ENCODE data around the gene LETM1. TPM values are rescaled to one million over a fixed set of nuclear protein-coding genes. Genes with fewer than 3 reads are reported as not detected.

The LETM1 gene
- total RNA-seq, 1 experiment from 2014 or later: 67.3 TPM

DNA sequence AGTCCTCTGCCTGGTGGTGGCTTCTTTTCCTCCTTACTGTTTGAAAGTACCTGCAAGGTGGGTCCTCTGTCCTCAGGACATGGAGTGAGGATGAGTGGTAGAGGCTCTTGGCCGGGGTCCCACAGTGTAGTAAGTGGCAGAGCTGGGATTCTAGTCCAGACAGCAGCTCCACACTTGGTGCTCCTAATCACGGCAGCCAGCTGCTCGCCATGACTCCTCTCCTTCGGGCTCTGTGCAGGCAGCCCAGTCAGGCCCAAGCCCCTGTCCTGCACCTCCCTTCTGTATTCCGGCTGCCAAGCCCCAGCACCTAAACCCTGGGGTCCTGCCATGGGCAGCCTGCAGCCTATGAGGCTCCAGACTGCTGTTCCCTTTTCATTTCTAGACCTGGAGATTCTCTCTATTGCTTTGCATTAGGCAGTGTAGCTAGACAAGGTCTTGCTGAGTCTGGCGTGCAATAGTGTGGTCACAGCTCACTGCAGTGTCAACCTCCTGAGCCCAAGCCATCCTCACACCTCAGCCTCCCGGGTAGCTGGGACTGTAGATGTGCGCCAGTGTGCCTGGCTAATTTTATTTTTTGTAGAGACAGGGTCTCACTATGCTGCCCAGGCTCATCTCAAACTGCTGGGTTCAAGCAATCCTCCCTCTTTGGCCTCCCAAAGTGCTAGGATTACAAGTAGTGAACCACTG, 40.2 kb upstream of the LETM1 start:
- no peak overlapping the region for H2AFZ ChIP-seq (ENCODE audit: low read depth, low read length, poor library complexity, severe bottlenecking)
- H3K27ac ChIP-seq (ENCODE audit: low read depth, low read length): no peak overlapping the region
- H3K9ac ChIP-seq (ENCODE audit: low read length): no peak overlapping the region
- no peaks in the 10 kb centered on the region for H3K27me3 ChIP-seq (ENCODE audit: insufficient read depth, low read length)
- ATAC-seq: no peak
- H3K36me3 ChIP-seq (ENCODE audit: control insufficient read depth in 1 of 2, insufficient read depth in 2 of 2, low read length in 2 of 2): peaks cover 0 to 22% of the 10 kb centered on the region in 2 experiments; a peak in 2 of 4 replicates
- H3K4me3 ChIP-seq (replicated peaks in 1 of 2; ENCODE audit: low read depth in 1 of 2, low read length in 2 of 2): no peak overlapping the region
- no peaks in the 10 kb centered on the region for H3K9me3 ChIP-seq (ENCODE audit: control insufficient read depth in 1 of 2, insufficient read depth in 1 of 2, low read depth in 1 of 2, low read length in 2 of 2)
- ChIA-PET CTCF (no interaction called here), POLR2A (no interaction called here), RAD21 (ENCODE audit: low non-redundant PET in 1 of 2, low total read pairs in 2 of 2, uncharacterized antibody in 2 of 2, unreplicated experiment in 2 of 2) (no interaction called here)
- DNase-seq (ENCODE audit: low read depth, low spot score): no peak
- H3K9me2 ChIP-seq (ENCODE audit: insufficient read depth): no peaks in the 10 kb centered on the region
- peaks cover 0 to 6% of the 10 kb centered on the region in 2 experiments; a peak in 2 of 4 replicates for H3K4me1 ChIP-seq (ENCODE audit: control insufficient read depth in 1 of 2, insufficient read depth in 2 of 2, low read length in 2 of 2)
- BruUV-seq (replicated peaks): no TSS peak
- TF ChIP-seq, protein P1, sequence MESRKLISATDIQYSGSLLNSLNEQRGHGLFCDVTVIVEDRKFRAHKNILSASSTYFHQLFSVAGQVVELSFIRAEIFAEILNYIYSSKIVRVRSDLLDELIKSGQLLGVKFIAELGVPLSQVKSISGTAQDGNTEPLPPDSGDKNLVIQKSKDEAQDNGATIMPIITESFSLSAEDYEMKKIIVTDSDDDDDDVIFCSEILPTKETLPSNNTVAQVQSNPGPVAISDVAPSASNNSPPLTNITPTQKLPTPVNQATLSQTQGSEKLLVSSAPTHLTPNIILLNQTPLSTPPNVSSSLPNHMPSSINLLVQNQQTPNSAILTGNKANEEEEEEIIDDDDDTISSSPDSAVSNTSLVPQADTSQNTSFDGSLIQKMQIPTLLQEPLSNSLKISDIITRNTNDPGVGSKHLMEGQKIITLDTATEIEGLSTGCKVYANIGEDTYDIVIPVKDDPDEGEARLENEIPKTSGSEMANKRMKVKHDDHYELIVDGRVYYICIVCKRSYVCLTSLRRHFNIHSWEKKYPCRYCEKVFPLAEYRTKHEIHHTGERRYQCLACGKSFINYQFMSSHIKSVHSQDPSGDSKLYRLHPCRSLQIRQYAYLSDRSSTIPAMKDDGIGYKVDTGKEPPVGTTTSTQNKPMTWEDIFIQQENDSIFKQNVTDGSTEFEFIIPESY (IDR thresholded peaks at IDR 0.05; ENCODE audit: extremely low read depth, insufficient replicate concordance, low read length): no peak
- no peak for TF ChIP-seq CBX3 (IDR thresholded peaks at IDR 0.05; ENCODE audit: low read depth)
- no peak for TF ChIP-seq SRF (IDR thresholded peaks at IDR 0.05; ENCODE audit: low read depth)
- TF ChIP-seq, protein P2, sequence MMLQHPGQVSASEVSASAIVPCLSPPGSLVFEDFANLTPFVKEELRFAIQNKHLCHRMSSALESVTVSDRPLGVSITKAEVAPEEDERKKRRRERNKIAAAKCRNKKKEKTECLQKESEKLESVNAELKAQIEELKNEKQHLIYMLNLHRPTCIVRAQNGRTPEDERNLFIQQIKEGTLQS (IDR thresholded peaks at IDR 0.05): no peak
- no peak for TF ChIP-seq RAD21 (IDR thresholded peaks at IDR 0.05; ENCODE audit: low read depth)
- TF ChIP-seq EZH2 (IDR thresholded peaks at IDR 0.05): no peak
- no peak for TF ChIP-seq ELF1 (IDR thresholded peaks at IDR 0.05; ENCODE audit: borderline replicate concordance, low read depth)
- no peak for TF ChIP-seq CEBPB (IDR thresholded peaks at IDR 0.05; ENCODE audit: low read depth)
- TF ChIP-seq, protein P3, sequence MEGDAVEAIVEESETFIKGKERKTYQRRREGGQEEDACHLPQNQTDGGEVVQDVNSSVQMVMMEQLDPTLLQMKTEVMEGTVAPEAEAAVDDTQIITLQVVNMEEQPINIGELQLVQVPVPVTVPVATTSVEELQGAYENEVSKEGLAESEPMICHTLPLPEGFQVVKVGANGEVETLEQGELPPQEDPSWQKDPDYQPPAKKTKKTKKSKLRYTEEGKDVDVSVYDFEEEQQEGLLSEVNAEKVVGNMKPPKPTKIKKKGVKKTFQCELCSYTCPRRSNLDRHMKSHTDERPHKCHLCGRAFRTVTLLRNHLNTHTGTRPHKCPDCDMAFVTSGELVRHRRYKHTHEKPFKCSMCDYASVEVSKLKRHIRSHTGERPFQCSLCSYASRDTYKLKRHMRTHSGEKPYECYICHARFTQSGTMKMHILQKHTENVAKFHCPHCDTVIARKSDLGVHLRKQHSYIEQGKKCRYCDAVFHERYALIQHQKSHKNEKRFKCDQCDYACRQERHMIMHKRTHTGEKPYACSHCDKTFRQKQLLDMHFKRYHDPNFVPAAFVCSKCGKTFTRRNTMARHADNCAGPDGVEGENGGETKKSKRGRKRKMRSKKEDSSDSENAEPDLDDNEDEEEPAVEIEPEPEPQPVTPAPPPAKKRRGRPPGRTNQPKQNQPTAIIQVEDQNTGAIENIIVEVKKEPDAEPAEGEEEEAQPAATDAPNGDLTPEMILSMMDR (IDR thresholded peaks at IDR 0.05 in 2 of 3, conservative IDR thresholded peaks at IDR 0.05 in 1 of 3; ENCODE audit: borderline replicate concordance in 1 of 3, insufficient read depth in 1 of 3, low read depth in 2 of 3, low read length in 2 of 3): no peak
- TF ChIP-seq ZNF274 (IDR thresholded peaks at IDR 0.05; ENCODE audit: low read depth, low read length): no peak
- no peak for TF ChIP-seq POLR2A (IDR thresholded peaks at IDR 0.05; ENCODE audit: borderline replicate concordance, extremely low read depth, insufficient read depth, insufficient read length)
- TF ChIP-seq SIN3A (IDR thresholded peaks at IDR 0.05; ENCODE audit: low read depth): no peak
- TF ChIP-seq, protein P4, sequence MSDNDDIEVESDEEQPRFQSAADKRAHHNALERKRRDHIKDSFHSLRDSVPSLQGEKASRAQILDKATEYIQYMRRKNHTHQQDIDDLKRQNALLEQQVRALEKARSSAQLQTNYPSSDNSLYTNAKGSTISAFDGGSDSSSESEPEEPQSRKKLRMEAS (IDR thresholded peaks at IDR 0.05): no peak
- no peak for TF ChIP-seq JUND (IDR thresholded peaks at IDR 0.05)
- TF ChIP-seq TCF7L2 (IDR thresholded peaks at IDR 0.05; ENCODE audit: borderline replicate concordance, extremely low read depth, insufficient read depth, insufficient read length): no peak
- TF ChIP-seq YY1 (IDR thresholded peaks at IDR 0.05; ENCODE audit: extremely low read depth, insufficient replicate concordance, low read depth, low read length): no peak
- TF ChIP-seq ZFX (IDR thresholded peaks at IDR 0.05): no peak
- TF ChIP-seq POLR2AphosphoS5 (IDR thresholded peaks at IDR 0.05; ENCODE audit: low read depth, low read length): no peak
- no peak for TF ChIP-seq FOSL1 (IDR thresholded peaks at IDR 0.05; ENCODE audit: low read depth)
- no peak for TF ChIP-seq EZH2phosphoT487 (IDR thresholded peaks at IDR 0.05; ENCODE audit: borderline replicate concordance)
- peaks cover 35% of the 10 kb centered on the region for H4K20me1 ChIP-seq (ENCODE audit: insufficient read depth)
- peaks cover 98% of the 10 kb centered on the region for H3K79me2 ChIP-seq (ENCODE audit: insufficient read depth, low read length)
- intact Hi-C loops (cut with micrococcal nuclease): loop anchor here (5.0 kb wide), 1 partner anchor 84 kb away; no protein-coding TSS in a partner anchor
- no peak overlapping the region for H3K4me2 ChIP-seq (ENCODE audit: low read length)
